Nephron (organoid): Measurements from ENCODE around the gene NUP62CL.

ENCODE experiments used
- H3K27ac Mint-ChIP-seq, 3 experiments: 2 replicates each; pipeline ENCODE4 v1.8.0; 2020; ENCODE audit warnings: mixed read lengths in 3 of 3, mild to moderate bottlenecking in 2 of 3, moderate library complexity in 1 of 3
- H3K27me3 Mint-ChIP-seq: 2 replicates; pipeline ENCODE4 v1.8.0; 2021; ENCODE audit warnings: low read depth, mild to moderate bottlenecking, moderate library complexity, mixed read lengths
- H3K36me3 Mint-ChIP-seq: 2 replicates; pipeline ENCODE4 v1.8.0; 2020; ENCODE audit warnings: low read depth, mixed read lengths
- H3K4me1 Mint-ChIP-seq: 2 replicates; pipeline ENCODE4 v1.8.0; 2020; ENCODE audit warnings: mixed read lengths
- H3K4me3 Mint-ChIP-seq, 3 experiments: 2 replicates each; pipeline ENCODE4 v1.8.0; 2020; ENCODE audit warnings: mild to moderate bottlenecking in 3 of 3, mixed read lengths in 3 of 3, moderate library complexity in 2 of 3
- H3K9me3 Mint-ChIP-seq: 2 replicates; pipeline ENCODE4 v1.8.0; 2020; ENCODE audit warnings: mixed read lengths
- CTCF ChIP-seq, 3 experiments: fragments of 200-600 bp; sonication (generic); IDR thresholded peaks; one replicate each; pipeline ENCODE4 v1.5.0; 2021; ENCODE audit warnings: antibody characterized with exemption in 3 of 3; ENCODE audit not compliant: unreplicated experiment in 3 of 3

Gene NUP62CL, protein sequence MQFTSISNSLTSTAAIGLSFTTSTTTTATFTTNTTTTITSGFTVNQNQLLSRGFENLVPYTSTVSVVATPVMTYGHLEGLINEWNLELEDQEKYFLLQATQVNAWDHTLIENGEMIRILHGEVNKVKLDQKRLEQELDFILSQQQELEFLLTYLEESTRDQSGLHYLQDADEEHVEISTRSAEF

GRCh38 chrX:107205770-107206696 is at the start of gene NUP62CL, which contains the start of gene DNAAF6:
NUP62CL (minus strand) TSS chrX:107206433; CDS start chrX:107175146, 31,287 bp downstream.
DNAAF6 (plus strand) TSS chrX:107206611; CDS start chrX:107212876, 6,265 bp downstream.
- peaks cover 14% of the 10 kb centered on the region for H3K27me3 Mint-ChIP-seq
- peak within 1 kb of the TSS; percentile 86 to 91 (median 88) for H3K4me3 Mint-ChIP-seq
- no peaks in the 10 kb centered on the region for H3K4me1 Mint-ChIP-seq
- TF ChIP-seq CTCF (IDR thresholded peaks at IDR 0.05; ENCODE audit: unreplicated experiment in 3 of 3) = no peak
- H3K9me3 Mint-ChIP-seq = peaks cover 6% of the 10 kb centered on the region
- peak within 1 kb of the TSS in 1 of 3 experiments; percentile 86 for H3K27ac Mint-ChIP-seq
- H3K36me3 Mint-ChIP-seq = no peaks in the 10 kb centered on the region

DNA sequence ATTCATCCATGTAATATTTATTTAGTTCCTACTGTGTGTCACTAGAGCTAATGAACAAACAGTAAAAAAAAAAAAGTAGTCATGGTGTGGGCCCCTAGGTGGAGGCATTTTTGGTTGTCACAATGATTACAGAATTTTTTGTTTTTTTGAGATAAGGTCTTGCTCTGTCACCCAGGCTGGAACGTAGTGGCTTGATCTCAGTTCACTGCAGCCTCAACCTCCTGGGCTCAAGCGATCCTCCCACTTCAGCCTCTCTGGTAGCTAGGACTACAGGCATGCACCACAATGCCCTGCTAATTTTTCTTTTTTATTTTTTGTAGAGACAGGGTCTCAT is 22.2 kb upstream of the NUP62CL start:
- no peak overlapping the region for H3K4me3 Mint-ChIP-seq
- no peak for TF ChIP-seq CTCF (IDR thresholded peaks at IDR 0.05; ENCODE audit: unreplicated experiment in 3 of 3)
- H3K27me3 Mint-ChIP-seq = no peaks in the 10 kb centered on the region
- H3K27ac Mint-ChIP-seq = no peak overlapping the region
- no peaks in the 10 kb centered on the region for H3K36me3 Mint-ChIP-seq
- H3K9me3 Mint-ChIP-seq = peaks cover 14% of the 10 kb centered on the region
- H3K4me1 Mint-ChIP-seq = no peaks in the 10 kb centered on the region

DNA sequence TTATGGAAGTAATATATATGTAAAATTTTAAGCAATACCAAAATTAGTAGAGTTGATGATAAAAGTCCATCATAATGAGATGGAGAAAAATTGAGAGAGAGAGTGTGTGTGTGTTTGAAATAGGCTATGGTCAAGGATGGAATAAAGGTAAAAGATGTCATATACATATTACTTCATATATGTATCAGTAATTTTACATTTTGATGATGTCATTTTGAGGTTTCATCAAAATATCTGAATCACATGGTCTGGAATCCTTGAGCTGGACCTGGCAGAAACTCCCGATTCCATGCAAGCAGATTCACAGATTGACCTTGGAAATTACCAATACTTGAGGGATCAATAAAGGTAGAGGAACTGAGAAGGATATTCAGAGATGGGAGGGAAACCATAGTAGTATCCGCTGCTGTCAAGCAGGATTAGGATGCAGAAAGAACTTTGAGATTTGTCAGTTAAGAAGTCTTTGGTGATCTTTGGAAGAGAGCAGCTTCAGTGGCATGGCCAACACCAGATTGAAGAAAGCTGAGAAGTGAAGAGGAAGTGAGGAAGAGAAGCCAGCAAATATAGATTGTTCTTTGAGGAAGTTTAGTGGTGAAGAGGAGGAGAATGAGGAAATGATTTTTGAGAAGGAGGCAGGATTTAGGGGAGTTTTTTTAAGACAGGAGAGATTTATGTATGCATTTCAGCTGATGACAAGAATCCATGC is 21.7 kb upstream of the NUP62CL start:
- H3K4me1 Mint-ChIP-seq = no peaks in the 10 kb centered on the region
- no peak overlapping the region for H3K4me3 Mint-ChIP-seq
- no peak for TF ChIP-seq CTCF (IDR thresholded peaks at IDR 0.05; ENCODE audit: unreplicated experiment in 3 of 3)
- H3K27me3 Mint-ChIP-seq = no peaks in the 10 kb centered on the region
- no peaks in the 10 kb centered on the region for H3K36me3 Mint-ChIP-seq
- H3K9me3 Mint-ChIP-seq = peaks cover 14% of the 10 kb centered on the region
- H3K27ac Mint-ChIP-seq = no peak overlapping the region

DNA sequence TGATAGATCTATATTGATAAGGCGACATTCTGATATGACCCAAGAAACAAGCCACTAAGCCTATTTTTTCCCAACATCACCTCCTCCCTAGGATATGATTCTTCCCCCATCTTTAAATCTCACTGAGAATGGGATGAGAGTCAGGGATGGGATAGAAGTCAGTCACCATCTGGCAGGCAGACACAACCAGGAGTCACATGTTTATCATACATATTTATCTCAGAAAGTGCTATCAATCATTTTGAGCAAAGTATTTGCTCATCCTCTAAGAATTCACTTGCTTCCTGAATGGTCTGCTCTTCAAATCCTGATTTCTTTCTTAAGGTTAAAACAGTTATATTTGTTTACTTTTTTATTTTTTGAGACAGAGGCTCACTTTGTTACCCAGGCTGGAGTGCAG is 20.5 kb upstream of the NUP62CL start:
- Mint-ChIP-seq H3K27me3 (no peaks in the 10 kb centered on the region), H3K27ac (no peak overlapping the region), H3K9me3 (peaks cover 12% of the 10 kb centered on the region), H3K36me3 (no peaks in the 10 kb centered on the region), H3K4me3 (no peak overlapping the region), H3K4me1 (no peaks in the 10 kb centered on the region)
- TF ChIP-seq CTCF (IDR thresholded peaks at IDR 0.05; ENCODE audit: unreplicated experiment in 3 of 3) = no peak

GRCh38 chrX:107213477-107213876 is 7.2 kb upstream of the NUP62CL start:
- H3K27ac Mint-ChIP-seq = no peak overlapping the region
- H3K36me3 Mint-ChIP-seq = no peaks in the 10 kb centered on the region
- H3K27me3 Mint-ChIP-seq = no peaks in the 10 kb centered on the region
- no peak overlapping the region for H3K4me3 Mint-ChIP-seq
- no peaks in the 10 kb centered on the region for H3K4me1 Mint-ChIP-seq
- no peaks in the 10 kb centered on the region for H3K9me3 Mint-ChIP-seq
- TF ChIP-seq CTCF (IDR thresholded peaks at IDR 0.05; ENCODE audit: unreplicated experiment in 3 of 3) = no peak
